OCI-LY3 (cell line): ENCODE results near the gene INHBA.

Experiments used
- H2AFZ ChIP-seq: fragments of 200-600, 300-600 bp; shearing (Covaris generic); 2 replicates; pipeline ENCODE4 v1.6.0; 2014; ENCODE audit warnings: antibody characterized with exemption, low read depth, low read length
- H3K27ac ChIP-seq: fragments of 200-600, 300-600 bp; sonication (generic); 2 replicates; pipeline ENCODE4 v1.5.1; 2014; ENCODE audit warnings: mild to moderate bottlenecking, low read length, moderate library complexity, mixed read lengths
- H3K27me3 ChIP-seq: fragments of 200-600, 300-600 bp; sonication (generic); 2 replicates; pipeline ENCODE4 v1.6.1; 2014; ENCODE audit warnings: low read depth, low read length, mixed read lengths
- H3K36me3 ChIP-seq: fragments of 200-600, 300-600 bp; sonication (generic); replicated peaks from 2 replicates; pipeline ENCODE3; 2014; ENCODE audit warnings: low read depth, low read length, mixed read lengths
- H3K4me1 ChIP-seq: fragments of 300-600, 200-600 bp; sonication (generic); 2 replicates; pipeline ENCODE4 v1.6.1; 2014; ENCODE audit warnings: low read length, mixed read lengths
- H3K4me2 ChIP-seq: fragments of 200-600, 300-600 bp; sonication (generic); 2 replicates; pipeline ENCODE4 v1.6.1; 2014; ENCODE audit warnings: low read length, mixed read lengths
- H3K4me3 ChIP-seq: fragments of 300-600, 200-600 bp; sonication (generic); 2 replicates; pipeline ENCODE4 v1.5.1; 2014; ENCODE audit warnings: antibody characterized with exemption, mild to moderate bottlenecking, low read length, moderate library complexity
- H3K79me2 ChIP-seq: fragments of 300-600, 200-600 bp; shearing (Covaris generic); 2 replicates; pipeline ENCODE4 v1.6.1; 2014; ENCODE audit warnings: mild to moderate bottlenecking, low read length, mixed read lengths
- H3K9ac ChIP-seq: fragments of 300-600, 200-600 bp; shearing (Covaris generic); 2 replicates; pipeline ENCODE4 v1.6.0; 2014; ENCODE audit warnings: mild to moderate bottlenecking, low read length, moderate library complexity
- H3K9me3 ChIP-seq: fragments of 200-600, 300-600 bp; shearing (Covaris generic); 2 replicates; pipeline ENCODE4 v1.6.1; 2014; ENCODE audit warnings: low read length, mixed read lengths; ENCODE audit not compliant: insufficient read depth
- H4K20me1 ChIP-seq: fragments of 200-600, 300-600 bp; sonication (generic); 2 replicates; pipeline ENCODE4 v1.6.1; 2016; ENCODE audit warnings: low read length, mixed read lengths; ENCODE audit not compliant: insufficient read depth
- CTCF ChIP-seq: fragments of 200-600, 300-600 bp; sonication (generic); IDR thresholded peaks from 2 replicates; pipeline ENCODE4 v1.5.1; 2014; ENCODE audit warnings: antibody characterized with exemption, low read length, low read depth
- EZH2phosphoT487 ChIP-seq: fragments of 200-600 bp; shearing (Covaris generic); IDR thresholded peaks from 2 replicates; pipeline ENCODE4 v1.6.1; 2018; ENCODE audit warnings: antibody characterized with exemption, mixed run types, low read depth

INHBA gene

GRCh38 chr7:41643616-41644015 lies 59.3 kb downstream of the INHBA start:
- Histone ChIP-seq H3K36me3 (no peaks in the 10 kb centered on the region), H3K4me2 (no peak overlapping the region), H3K9me3 (no peaks in the 10 kb centered on the region), H2AFZ (no peak overlapping the region), H3K27me3 (no peaks in the 10 kb centered on the region), H3K27ac (no peak overlapping the region), H4K20me1 (no peaks in the 10 kb centered on the region), H3K4me3 (no peak overlapping the region), H3K4me1 (no peaks in the 10 kb centered on the region), H3K79me2 (no peaks in the 10 kb centered on the region), H3K9ac (no peak overlapping the region)
- TF ChIP-seq CTCF (no peak), EZH2phosphoT487 (no peak)

GRCh38 chr7:41641665-41642014 lies 61.2 kb downstream of the INHBA start:
- Histone ChIP-seq H3K4me2 (no peak overlapping the region), H4K20me1 (no peaks in the 10 kb centered on the region), H3K9ac (no peak overlapping the region), H2AFZ (no peak overlapping the region), H3K27me3 (no peaks in the 10 kb centered on the region), H3K4me3 (no peak overlapping the region), H3K4me1 (no peaks in the 10 kb centered on the region), H3K9me3 (no peaks in the 10 kb centered on the region), H3K27ac (no peak overlapping the region), H3K36me3 (no peaks in the 10 kb centered on the region), H3K79me2 (no peaks in the 10 kb centered on the region)
- TF ChIP-seq EZH2phosphoT487 (no peak), CTCF (no peak)

GRCh38 chr7:41641011-41641664 lies 61.8 kb downstream of the INHBA start:
- no peak for TF ChIP-seq CTCF
- no peak for TF ChIP-seq EZH2phosphoT487
- no peaks in the 10 kb centered on the region for H3K27me3 ChIP-seq
- no peaks in the 10 kb centered on the region for H3K9me3 ChIP-seq
- no peaks in the 10 kb centered on the region for H3K79me2 ChIP-seq
- H4K20me1 ChIP-seq: no peaks in the 10 kb centered on the region
- H3K4me1 ChIP-seq: no peaks in the 10 kb centered on the region
- H3K4me3 ChIP-seq: no peak overlapping the region
- no peak overlapping the region for H3K4me2 ChIP-seq
- no peak overlapping the region for H3K27ac ChIP-seq
- no peak overlapping the region for H2AFZ ChIP-seq
- no peaks in the 10 kb centered on the region for H3K36me3 ChIP-seq
- H3K9ac ChIP-seq: no peak overlapping the region

GRCh38 chr7:41640487-41640886 lies 62.4 kb downstream of the INHBA start:
- Histone ChIP-seq H3K9me3 (no peaks in the 10 kb centered on the region), H3K4me2 (no peak overlapping the region), H4K20me1 (no peaks in the 10 kb centered on the region), H3K27ac (no peak overlapping the region), H3K79me2 (no peaks in the 10 kb centered on the region), H3K4me1 (no peaks in the 10 kb centered on the region), H3K4me3 (no peak overlapping the region), H2AFZ (no peak overlapping the region), H3K36me3 (no peaks in the 10 kb centered on the region), H3K9ac (no peak overlapping the region), H3K27me3 (no peaks in the 10 kb centered on the region)
- TF ChIP-seq EZH2phosphoT487 (no peak), CTCF (no peak)
